Activated T-helper 9 cell treated with anti-CD3 and anti-CD28 coated beads, Interleukin-2, amount 50 U/mL, for 16 hours (primary cell): ENCODE measurements around the gene RHOBTB3.

Experiments used
- DNase-seq: peaks from one replicate; pipeline ENCODE4 v3.0.0-alpha.2; 2020; ENCODE audit warnings: low read depth

Gene RHOBTB3

GRCh38 chr5:95763941-95764340, 32.8 kb downstream of the RHOBTB3 start:
- DNase-seq: no peak

GRCh38 chr5:95768731-95769130, 37.6 kb downstream of the RHOBTB3 start:
- no peak for DNase-seq

GRCh38 chr5:95770830-95771708, 39.9 kb downstream of the RHOBTB3 start:
- no peak for DNase-seq

GRCh38 chr5:95771892-95772291, 40.8 kb downstream of the RHOBTB3 start:
- DNase-seq: no peak

GRCh38 chr5:95773335-95774059, 42.4 kb downstream of the RHOBTB3 start:
- no peak for DNase-seq

GRCh38 chr5:95777441-95777840, 46.3 kb downstream of the RHOBTB3 start:
- no peak for DNase-seq

- DNase-seq: no peak
Measured at GRCh38 chr5:95778713-95779436, 47.7 kb downstream of the RHOBTB3 start.

- DNase-seq: no peak
Measured at GRCh38 chr5:95779611-95780010, 48.5 kb downstream of the RHOBTB3 start.

GRCh38 chr5:95780597-95780996, 49.5 kb downstream of the RHOBTB3 start:
- DNase-seq: no peak

- peak; percentile 54 for DNase-seq
Measured at GRCh38 chr5:95781101-95781583, 50.0 kb downstream of the RHOBTB3 start.

GRCh38 chr5:95782181-95782580, 51.0 kb downstream of the RHOBTB3 start:
- DNase-seq: no peak

- DNase-seq: no peak
Measured at GRCh38 chr5:95783661-95784060, 52.5 kb downstream of the RHOBTB3 start.

GRCh38 chr5:95784514-95785302, 53.6 kb downstream of the RHOBTB3 start:
- DNase-seq: no peak

GRCh38 chr5:95786821-95787418, 55.8 kb downstream of the RHOBTB3 start:
- no peak for DNase-seq

- DNase-seq: no peak
Measured at GRCh38 chr5:95788493-95788892, 57.4 kb downstream of the RHOBTB3 start.

GRCh38 chr5:95791751-95792150, 60.6 kb downstream of the RHOBTB3 start:
- DNase-seq: no peak

- DNase-seq: no peak
Measured at GRCh38 chr5:95794070-95794516, 63.0 kb downstream of the RHOBTB3 start.

- no peak for DNase-seq
Measured at GRCh38 chr5:95797301-95797700, 66.2 kb downstream of the RHOBTB3 start.

GRCh38 chr5:95798048-95798447, 66.9 kb downstream of the RHOBTB3 start:
- no peak for DNase-seq

GRCh38 chr5:95798545-95798944, 67.4 kb downstream of the RHOBTB3 start:
- no peak for DNase-seq

- DNase-seq: no peak
Measured at GRCh38 chr5:95799191-95799835, 68.2 kb downstream of the RHOBTB3 start.
